ENCODE data around the gene FAM117A. TPM values are rescaled to one million over a fixed set of nuclear protein-coding genes. Genes with fewer than 3 reads are reported as not detected.
A peak's percentile ranks its signal among the peaks of the same experiment; 100 is the strongest.

The FAM117A gene
- total RNA-seq, 4 donors from 2014 or later = 5.6 to 7.5 (median 6.5) TPM

GRCh38 chr17:49747632-49748031 lies 16.3 kb downstream of the FAM117A start:
- TF ChIP-seq CTCF (IDR thresholded peaks at IDR 0.05) (no peak), POLR2A (IDR thresholded peaks at IDR 0.05) (no peak)

GRCh38 chr17:49746791-49747490 lies 17.0 kb downstream of the FAM117A start:
- DNase-seq = no peak
- TF ChIP-seq CTCF (IDR thresholded peaks at IDR 0.05) (no peak), POLR2A (IDR thresholded peaks at IDR 0.05) (peak in 1 of 4 donors; percentile 21)
- no peaks in the 10 kb centered on the region for H3K36me3 ChIP-seq
- no peaks in the 10 kb centered on the region for H3K9me3 ChIP-seq
- intact Hi-C loops (cut with DNase I) = no loop called here
- peak overlapping the region in 2 of 4 donors; percentile 35 to 58 for H3K27ac ChIP-seq
- WGBS, 2 donors = 70 to 71% methylated on average over 5 of the region's 5 CpGs
- peaks cover 7 to 40% (median 22%) of the 10 kb centered on the region in 3 donors for H3K4me1 ChIP-seq
- H3K4me3 ChIP-seq = no peak overlapping the region
- no peaks in the 10 kb centered on the region for H3K27me3 ChIP-seq

More at GRCh38 chr17:49747632-49748031, 16.3 kb downstream of the FAM117A start:
- Histone ChIP-seq H3K9me3 (no peaks in the 10 kb centered on the region), H3K27me3 (no peaks in the 10 kb centered on the region), H3K27ac (peak overlapping the region in 2 of 4 donors; percentile 35 to 58), H3K4me1 (peaks cover 1 to 33% (median 15%) of the 10 kb centered on the region in 3 donors), H3K36me3 (no peaks in the 10 kb centered on the region), H3K4me3 (no peak overlapping the region)
- intact Hi-C loops (cut with DNase I) = no loop called here
- DNase-seq = no peak
- 70% methylated on average over 1 of the region's 1 CpG; no CpG with 5 or more reads in 1 of the 2 donors for WGBS, 2 donors

- DNase-seq = no peak
- Histone ChIP-seq H3K27me3 (no peaks in the 10 kb centered on the region), H3K9me3 (no peaks in the 10 kb centered on the region), H3K4me3 (no peak overlapping the region), H3K36me3 (no peaks in the 10 kb centered on the region), H3K27ac (no peak overlapping the region), H3K4me1 (peaks cover 19 to 55% (median 36%) of the 10 kb centered on the region in 3 donors)
- no peak for TF ChIP-seq CTCF (IDR thresholded peaks at IDR 0.05)
- TF ChIP-seq POLR2A (IDR thresholded peaks at IDR 0.05) = no peak
- WGBS, 2 donors = 67 to 77% methylated on average over 1 of the region's 1 CpG
- intact Hi-C loops (cut with DNase I) = no loop called here
Observed at GRCh38 chr17:49745175-49746139, 18.5 kb downstream of the FAM117A start.

GRCh38 chr17:49742166-49742638 lies 21.7 kb downstream of the FAM117A start:
- 36 to 62% methylated on average over 1 of the region's 1 CpG for WGBS, 2 donors
- no peak for DNase-seq
- peaks cover 24 to 80% (median 56%) of the 10 kb centered on the region in 3 donors for H3K4me1 ChIP-seq
- TF ChIP-seq CTCF (IDR thresholded peaks at IDR 0.05) (no peak), POLR2A (IDR thresholded peaks at IDR 0.05) (no peak)
- no peaks in the 10 kb centered on the region for H3K27me3 ChIP-seq
- H3K36me3 ChIP-seq = no peaks in the 10 kb centered on the region
- H3K27ac ChIP-seq = peak overlapping the region; percentile 57 to 89 (median 86)
- intact Hi-C loops (cut with DNase I) = no loop called here
- no peak overlapping the region for H3K4me3 ChIP-seq
- no peaks in the 10 kb centered on the region for H3K9me3 ChIP-seq
